GM18861 (cell line): ENCODE measurements around the gene SMARCA2.

ENCODE experiments used
- ATAC-seq: cut with Tn5 transposase; IDR thresholded peaks from one replicate; pipeline ENCODE4 v1.9.1; 2021; ENCODE audit not compliant: unreplicated experiment

Gene SMARCA2

GRCh38 chr9:2015581-2016407 is 647 bp downstream of the SMARCA2 start:
- no peak for ATAC-seq

DNA sequence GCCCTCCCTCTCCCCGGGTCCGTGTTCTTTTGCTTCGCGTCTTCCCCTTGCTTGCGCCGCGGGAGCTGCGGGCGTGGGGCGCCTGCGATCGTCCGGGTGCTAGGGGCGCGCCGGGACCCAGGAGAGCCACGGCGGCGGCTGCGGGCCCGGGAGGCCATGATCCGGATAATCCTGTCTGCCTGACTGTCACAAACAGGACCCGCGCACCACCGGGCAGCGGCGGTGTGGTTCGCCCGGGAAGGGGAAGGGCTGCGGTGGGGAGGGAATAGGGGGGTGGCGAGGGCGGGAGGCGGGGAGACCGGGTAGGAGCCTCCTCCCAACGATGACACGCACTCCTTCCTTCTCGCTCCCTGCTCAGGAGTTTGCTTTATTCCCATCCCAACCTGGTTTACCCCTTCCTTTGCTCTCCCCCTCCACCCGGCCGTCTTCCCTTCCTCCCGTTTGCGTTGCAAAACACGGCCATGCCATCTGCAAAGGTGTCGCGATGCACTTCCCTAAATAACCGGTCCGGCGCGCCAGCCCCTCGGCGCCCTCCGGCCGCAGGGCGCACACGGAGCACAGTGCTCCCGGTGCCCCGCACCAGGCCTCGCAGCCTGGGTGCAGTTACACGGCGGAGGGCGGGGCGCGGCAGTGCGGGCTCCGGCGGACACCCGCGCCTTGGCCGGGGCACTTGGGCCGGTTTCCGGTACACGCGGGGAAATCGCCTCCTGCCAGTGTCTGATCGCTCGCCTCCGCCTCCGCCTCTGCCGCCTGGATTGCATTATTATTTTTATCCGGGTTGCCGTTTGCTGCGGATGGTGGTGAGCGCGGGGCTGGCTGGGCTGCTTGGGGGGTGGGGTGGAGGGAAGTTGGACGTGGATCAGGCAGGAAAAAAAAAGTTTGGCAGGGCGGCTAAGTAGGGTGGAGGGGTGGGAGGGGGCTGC is 1.5 kb downstream of the SMARCA2 start:
- ATAC-seq: no peak

DNA sequence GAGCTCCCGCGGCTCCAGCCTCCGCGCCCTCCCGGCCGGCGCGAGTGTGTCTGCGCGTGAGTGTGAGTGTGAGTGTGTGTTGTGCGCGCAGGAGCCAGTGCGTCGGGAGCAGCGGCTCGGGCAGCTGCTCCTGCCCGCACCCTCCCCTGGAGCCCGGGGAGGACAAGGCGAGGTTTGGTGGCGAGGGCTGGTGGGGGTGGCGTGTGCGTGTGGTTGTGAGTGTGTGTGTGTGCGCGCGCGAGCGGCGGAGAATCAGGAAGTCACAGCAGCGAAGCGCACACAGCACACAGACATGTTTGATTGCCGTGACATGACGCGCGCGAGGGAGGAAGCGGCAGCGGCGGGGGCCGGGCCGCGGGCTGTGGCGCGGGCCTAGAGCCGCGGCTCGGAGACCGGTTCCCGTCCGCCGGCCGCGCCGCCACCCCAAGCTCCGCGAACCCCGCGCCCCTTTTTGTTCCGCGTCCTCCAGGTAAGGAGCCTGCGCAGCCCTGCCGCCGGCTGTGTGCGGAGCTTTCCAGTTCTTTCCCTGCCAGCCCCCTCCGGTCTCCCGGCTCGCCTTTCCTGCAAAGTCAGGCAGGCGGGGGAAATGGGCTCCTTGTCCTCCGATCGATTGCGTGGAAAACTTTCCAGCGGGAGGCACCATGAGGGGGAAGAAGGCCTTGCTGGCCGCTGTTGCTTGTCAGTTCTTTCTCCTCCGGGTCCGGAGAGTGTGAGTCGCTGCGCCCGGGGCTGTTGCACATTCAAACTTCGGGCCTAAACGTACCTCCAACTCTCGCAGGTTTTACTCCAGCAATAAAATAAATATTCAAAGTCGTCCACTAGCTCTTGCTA is 2.4 kb downstream of the SMARCA2 start:
- peak; percentile 27 for ATAC-seq

GRCh38 chr9:2018162-2018643 is 3.1 kb downstream of the SMARCA2 start:
- no peak for ATAC-seq

- no peak for ATAC-seq
Measured at GRCh38 chr9:2018764-2019558, 3.8 kb downstream of the SMARCA2 start.

DNA sequence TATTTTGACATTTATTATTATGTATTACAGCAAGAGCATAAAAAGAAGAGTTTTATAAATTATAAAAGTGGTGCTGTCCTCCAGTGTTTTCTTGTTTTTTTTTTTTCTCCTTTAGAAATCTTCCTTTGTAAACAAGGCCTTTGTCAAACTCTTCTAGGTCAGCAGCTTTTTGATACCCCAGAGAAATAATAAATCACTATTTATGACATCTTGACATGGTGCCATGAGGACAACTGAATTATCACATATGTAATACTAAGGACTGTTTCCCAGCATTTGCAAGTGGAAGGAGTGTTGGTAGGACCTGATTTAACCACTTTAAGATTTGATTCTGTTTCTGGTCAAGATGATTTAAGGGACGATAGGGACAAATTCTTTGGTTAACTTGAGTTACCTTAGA is 4.6 kb downstream of the SMARCA2 start:
- no peak for ATAC-seq

- no peak for ATAC-seq
Measured at GRCh38 chr9:2021731-2022130, 6.6 kb downstream of the SMARCA2 start.

GRCh38 chr9:2022560-2022959 is 7.4 kb downstream of the SMARCA2 start:
- ATAC-seq: peak; percentile 23

- no peak for ATAC-seq
Measured at GRCh38 chr9:2023042-2023441, 7.9 kb downstream of the SMARCA2 start.

DNA sequence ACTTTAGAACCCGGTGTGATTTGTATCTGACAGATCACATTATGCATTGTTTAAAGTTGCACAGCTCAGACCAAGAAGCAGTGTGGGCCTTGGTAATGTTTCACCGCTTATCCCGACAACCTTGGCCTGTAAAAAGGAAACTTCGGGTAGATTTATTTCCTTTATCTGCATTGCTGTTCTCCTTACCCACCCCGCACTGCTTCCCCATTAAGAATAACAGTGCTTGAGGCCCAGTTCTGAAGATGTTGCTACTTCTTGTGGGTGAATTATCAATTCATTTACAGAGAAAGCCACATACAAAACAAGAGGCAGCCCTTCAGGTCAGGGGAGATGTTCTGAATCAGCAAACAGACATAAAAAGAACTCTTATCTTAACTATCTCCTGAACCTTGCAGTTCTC is 8.4 kb downstream of the SMARCA2 start:
- ATAC-seq: peak; percentile 80

- ATAC-seq: no peak
Measured at GRCh38 chr9:2024888-2025782, 10.0 kb downstream of the SMARCA2 start.

DNA sequence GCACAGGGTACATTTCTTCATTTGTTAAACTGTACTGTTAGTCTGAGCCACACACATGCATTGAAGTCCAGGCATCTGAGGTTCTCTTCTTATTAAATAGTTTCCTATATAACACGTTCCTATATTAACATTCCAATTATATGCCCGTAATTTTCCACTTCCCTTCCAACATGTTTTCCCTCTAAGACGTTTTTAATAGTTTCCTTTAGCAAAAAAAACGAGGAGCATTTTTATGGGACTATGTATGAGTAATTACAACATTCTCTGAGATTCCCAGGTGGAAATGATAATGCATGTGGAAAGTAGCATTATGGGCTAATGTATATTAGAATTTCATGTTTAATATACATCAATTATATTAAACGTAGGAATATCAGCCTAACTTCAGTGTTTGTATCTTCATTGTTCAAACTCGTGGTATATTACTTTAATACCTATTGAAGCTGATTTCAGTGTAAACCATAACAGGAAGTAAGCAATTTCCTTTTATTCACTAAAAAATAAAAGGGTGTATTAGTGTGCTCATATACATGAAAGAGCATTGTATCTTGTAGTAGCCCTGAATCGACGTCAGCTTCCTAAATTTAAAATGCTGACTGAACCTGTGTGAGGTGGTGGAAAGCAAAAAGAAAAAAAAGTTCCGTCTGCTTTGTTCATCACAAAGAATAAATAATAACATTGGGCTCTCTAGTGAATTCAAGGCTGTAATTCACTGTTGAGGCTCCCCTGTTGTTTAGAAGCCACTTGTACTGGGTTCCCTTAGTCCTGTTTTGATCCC is 11.3 kb downstream of the SMARCA2 start:
- ATAC-seq: no peak

DNA sequence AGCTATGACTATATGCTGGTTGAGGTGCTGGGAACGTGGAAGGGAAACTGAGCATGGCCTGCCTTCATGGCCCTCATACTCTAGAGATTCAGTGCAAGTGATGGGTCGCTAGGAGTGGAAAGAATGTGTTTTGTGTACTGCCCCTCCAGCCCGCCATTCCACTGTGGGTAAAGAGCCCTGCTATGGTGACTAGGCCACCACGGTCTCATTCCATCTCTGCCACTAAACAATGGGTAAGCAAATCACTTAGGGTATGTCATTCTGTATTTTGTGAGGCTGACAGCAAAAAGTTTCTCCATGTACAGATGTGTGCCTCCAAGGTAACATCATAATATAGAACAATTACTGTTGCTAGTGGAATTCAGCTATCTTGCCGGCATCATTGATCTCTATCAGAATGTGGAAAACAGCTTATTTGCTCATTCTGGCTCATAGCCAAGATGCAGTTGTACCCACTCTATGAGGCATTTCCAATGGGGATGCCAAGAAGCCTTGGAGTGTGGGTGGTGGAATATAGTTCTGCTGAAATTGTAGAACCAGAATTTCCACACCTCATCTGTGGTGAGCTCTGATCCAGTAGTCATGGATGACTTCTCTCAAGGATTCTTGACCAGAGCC is 12.5 kb downstream of the SMARCA2 start:
- no peak for ATAC-seq

DNA sequence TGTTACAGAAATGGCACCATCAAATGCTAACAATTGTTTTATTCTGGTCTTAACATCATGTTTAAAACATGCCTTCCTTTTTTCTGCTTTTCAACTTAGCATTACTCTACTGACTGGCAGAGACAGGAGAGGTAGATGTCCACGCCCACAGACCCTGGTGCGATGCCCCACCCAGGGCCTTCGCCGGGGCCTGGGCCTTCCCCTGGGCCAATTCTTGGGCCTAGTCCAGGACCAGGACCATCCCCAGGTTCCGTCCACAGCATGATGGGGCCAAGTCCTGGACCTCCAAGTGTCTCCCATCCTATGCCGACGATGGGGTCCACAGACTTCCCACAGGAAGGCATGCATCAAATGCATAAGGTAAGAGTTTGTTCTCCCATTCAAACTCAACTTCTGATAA is 13.7 kb downstream of the SMARCA2 start:
- ATAC-seq: no peak

- no peak for ATAC-seq
Measured at GRCh38 chr9:2029666-2030170, 14.6 kb downstream of the SMARCA2 start.

DNA sequence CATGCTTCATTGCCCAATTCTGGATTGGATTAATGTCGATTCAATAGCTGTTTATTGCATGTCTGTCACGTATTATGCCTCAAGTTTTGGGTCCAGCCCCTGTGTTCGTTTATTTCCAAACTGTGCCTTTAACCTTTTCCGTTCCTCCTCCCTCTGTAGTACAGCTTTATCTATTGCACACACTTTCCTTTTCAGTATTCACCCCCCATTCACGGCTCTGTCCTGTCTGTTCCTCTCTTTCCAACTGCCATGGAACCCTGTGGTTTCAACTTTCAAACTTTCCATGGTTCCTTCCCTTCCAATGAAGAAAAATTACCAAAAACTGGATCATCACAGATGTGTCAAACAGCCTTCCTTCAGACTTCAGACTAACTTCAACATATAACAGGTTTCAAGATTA is 17.1 kb downstream of the SMARCA2 start:
- no peak for ATAC-seq

DNA sequence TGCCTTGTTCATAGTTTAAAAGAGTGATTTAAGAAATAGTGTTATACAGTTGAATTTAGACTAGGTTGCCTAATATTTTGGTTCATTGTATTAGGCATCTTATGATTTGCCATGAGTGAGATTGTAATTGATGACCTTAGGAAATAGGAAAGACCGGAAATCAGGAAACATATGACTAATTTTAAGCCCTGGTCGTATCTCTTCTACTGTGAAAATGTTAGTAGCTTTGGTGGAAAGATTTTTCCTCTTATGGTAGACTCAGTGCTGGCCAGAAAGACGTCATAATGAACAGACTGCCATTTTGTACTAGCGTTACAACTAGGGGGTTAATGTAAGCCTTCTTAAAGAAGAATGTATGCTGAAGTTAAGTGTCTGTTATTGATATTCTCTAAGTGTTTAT is 21.7 kb downstream of the SMARCA2 start:
- ATAC-seq: no peak
